ENCODE results near the gene GTPBP10.

GTPBP10 gene

DNA sequence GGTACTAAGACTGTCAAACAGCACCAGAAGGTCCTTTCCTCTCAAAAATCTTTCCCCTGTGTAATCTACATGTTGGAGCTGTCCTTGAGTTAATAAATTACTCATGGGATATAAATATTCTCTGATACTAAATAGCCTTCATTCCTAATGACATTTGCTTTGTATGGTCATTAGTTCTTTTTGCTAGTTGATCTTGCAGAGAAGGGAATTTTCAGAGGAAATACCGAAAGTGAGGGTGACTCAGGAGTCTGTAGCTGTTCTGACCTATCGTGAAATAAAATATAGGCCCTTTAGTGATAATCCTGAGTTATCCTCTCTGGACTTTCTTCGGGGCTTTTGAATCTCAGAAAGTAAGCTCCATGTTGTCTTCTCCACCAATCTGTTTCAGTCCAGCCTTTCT lies 37.3 kb downstream of the GTPBP10 start:
- no peak for DNase-seq

DNA sequence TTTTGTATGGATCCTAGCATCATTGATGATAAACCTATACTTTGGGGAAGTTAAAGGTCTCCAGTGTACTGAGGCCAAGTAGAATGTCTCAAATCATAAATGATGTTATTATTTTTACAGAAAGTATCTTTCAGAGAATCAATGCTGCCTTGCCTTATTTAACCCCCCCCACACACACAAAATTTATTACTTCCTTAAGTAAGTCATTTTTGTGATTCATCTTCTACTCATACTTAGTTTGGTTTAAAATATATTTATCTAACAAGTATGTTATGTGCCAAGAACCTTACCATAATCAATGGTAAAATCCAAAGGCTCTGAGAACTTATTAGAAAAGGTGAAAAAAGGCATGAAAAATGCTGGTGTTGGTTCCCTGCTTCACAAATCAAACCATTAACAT lies 37.9 kb downstream of the GTPBP10 start:
- DNase-seq, result no peak

DNA sequence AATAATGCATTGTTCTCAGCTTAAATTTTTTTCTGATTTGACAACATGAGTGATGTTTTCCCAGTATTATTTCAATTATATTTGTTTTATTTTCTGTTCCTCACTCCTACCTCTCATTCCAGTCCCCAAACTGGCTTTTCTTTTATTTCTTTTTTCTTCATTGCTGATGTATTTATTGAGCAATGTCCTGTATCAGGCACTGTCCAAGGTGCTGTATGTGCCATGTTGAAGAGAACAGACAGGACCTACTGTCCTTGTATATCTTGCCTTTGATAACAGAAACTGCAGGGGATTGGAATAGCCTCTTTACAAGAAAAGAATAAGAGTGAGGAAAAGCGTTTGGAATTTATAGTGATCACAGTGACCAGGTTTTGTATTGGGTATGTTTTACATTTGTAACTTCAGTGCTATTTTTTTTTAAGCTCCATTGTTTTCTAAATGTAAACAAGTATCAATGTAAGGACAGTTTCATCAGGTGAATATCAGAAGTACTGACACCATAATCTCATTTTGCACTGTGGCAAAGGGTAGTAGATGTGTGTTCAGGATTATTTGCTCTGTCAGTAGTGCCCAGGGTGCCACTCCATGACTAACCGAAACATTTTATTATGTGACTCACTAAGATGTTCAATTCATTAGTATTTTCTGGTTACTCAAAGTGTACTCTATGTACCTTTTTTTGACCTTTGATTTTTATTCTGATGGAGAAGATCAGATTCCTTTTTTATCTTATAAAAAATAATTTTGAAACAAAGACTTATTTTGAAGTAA lies 41.1 kb downstream of the GTPBP10 start:
- DNase-seq, result no peak

DNA sequence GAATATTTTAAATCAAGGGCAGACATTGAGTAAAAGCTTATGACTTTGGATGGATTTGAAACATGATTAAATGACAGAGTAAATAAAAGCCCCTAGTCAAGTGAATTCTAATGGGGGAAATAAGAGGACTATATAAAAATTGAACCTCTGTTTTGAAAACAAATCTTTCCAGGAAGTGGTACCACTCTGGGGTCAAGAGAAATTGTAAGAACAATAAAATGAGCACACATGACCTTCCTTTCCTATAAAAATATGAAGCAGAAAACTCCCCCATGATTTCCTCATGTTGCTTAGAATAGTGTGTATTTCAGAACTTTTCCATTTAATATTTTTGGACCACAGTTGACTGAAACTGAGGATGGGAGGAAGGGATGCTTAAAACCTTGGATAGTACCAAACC lies 44.4 kb downstream of the GTPBP10 start:
- DNase-seq, result no peak

DNA sequence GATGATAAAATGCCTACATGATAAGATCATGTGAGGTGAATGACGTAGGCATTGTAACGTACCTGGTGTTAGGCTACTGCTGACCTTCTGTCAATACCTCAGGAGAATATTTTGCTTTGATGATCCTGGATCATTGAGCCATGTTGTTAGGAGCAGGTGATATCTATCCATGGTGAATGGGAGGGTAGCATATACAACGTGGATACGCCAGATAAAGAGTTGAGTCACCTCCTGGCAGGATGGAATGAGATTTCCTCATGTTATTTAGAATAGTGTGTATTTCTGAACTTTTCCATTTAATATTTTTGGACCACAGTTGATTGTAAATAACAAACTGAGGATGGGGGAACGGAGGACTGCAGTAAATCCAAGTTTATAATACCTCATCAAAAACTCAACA lies 45.0 kb downstream of the GTPBP10 start:
- no peak for DNase-seq

DNA sequence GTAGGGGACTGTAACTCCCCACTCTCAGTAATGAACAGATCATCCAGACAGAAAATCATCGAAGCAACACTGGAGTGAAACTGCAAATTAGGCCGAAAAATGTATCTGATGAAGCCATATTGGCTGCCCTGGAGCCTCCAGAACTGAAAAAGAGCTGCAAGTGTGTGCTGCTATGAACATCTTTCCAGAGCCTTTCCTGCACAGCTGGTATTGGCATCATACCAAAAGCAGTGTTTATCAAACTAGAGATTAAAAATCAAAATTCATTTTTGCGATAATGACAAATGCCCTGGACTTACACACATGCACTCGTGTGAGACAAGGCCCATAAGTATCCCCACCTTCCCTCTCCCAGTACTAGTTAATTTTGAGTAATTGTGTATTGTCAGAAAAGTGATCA lies 49.9 kb downstream of the GTPBP10 start:
- no peak for DNase-seq

DNA sequence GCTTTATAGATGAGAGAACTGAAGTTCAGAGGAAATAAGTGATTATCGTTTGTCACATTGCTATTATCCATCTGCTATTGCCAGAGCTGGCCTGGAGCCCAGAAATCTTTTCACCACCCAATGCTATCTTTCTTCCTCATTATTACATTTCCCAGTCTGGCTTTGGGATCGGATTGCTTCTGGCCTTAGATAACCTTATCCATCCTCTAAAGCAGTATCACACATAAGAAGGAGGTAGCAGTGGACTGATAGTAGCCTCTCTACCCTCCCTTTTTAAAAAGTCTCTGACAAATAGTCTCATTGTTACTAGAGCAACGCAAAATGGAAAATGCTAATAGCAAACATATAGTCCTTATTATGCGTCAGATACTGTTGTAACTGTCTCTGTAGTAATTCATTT lies 55.5 kb downstream of the GTPBP10 start:
- DNase-seq, result no peak

DNA sequence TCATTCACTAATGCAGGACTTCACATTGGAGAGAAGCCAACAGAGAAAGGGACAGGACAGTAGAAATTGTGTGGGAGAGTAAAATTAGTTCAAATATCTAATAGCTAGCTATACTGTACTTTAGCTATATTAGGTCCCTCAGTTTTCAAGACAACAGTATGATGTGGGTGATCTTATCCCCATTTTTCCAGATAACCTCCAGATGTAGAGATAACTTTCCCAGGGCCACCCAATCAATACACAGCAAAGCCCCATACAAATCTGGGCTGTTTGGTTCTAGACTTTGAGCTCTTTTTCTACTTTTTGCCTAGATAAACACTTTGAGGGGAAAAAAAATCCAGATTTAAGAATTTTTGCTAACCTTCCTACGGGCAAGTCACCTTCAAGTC lies 56.3 kb downstream of the GTPBP10 start:
- no peak for DNase-seq

DNA sequence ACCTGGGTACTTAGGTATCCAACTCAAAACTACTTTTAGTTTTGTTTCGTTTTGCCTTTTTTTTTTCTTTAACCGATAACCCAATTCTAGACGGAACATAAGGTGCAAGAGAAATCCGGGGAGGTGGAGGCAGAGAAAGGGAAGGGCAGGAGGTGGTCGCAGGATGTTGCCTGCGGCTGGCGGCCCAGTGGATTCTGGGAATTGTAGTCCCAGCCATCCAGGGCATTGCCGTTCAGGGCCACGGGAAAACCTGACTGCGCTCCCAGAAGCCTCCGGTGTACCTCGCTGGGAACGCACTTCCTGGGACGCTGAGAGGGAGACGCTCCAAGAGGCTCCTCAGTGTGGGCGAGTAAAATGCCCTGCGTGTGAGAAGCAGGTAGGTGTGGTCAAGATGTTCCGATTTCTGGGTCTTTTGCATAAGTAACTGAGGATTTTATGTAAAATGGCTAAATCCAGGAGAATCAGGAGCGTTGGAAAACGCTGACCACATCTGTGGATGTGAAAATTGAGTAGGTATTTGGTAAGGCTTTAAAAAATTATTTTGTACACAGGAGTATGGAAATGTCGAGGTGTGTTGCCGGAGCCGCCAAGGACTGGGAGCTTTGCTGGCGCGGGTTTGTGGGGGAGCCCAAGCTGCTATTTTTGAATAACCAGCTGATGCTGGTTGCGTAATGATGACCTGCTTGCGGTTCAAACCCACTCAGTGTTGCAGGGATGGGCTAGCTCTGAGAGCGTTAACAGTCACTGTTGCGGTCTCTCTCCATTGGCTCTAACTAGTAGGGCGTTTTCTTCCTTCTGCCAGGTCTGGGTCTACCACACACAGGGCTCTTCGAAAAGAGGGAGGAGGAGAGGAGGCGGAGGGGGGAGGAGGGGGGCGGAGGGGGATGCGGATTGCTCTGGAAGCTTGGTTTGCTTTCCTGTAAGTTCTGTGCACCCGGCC lies 56.9 kb downstream of the GTPBP10 start, which contains the start of gene CLDN12:
Gene CLDN12, plus strand, starts transcription at position 288 of the 940 bp plus-strand sequence. CDS start 9,216 bp downstream, outside the sequence.
- DNase-seq, result peak; percentile 70 to 73

DNA sequence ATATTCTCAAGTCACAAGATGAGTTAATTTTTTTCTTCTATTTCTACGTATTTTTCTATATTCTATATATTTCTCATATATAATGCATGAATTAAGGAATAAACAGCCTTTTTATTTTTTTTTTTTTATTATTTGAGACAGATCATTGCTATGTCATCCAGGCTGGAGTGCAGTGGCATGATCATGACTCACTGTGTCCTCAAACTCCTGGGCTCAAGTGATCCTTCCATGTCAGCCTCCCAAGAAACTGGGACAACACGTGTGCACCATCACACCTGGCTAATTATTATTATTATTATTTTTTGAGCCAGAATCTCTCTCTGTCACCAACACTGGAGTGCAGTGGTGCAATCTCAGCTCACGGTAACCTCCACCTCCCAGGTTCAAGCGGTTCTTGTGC lies 58.3 kb downstream of the GTPBP10 start:
- no peak for DNase-seq

DNA sequence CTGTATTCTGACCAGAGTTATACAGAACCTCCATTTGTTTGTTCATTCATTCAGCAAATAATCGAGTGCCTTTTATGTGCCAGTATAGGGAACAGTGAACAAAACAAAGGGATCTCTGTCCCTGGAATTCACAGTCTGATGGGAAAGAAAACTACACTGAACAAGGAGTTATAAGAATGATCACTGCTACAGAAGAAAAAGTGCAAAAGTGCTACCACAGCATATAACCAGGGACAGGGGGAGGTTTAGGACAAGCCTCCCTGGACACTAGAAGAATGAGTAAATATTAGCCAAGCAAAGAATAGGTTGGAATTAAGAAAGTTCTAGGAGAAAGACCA lies 60.9 kb downstream of the GTPBP10 start:
- no peak for DNase-seq

DNA sequence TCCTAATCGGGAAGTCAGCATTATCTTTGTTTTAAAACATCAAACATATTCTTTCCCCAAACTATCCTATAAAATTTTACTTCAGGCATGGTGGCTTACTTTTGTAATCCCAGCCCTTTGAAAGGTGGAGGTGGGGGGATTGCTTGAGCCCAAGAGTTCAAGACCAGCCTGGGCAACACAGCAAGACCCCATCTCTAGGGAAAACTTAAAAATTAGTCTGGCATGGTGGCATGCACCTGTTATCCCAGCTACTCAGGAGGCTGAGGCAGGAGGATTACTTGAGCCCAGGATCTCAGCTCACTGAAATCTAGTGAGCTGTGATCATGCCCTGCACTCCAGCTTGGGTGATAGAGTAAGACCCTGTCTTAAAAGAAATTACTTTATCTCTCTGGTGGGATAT lies 61.6 kb downstream of the GTPBP10 start:
- no peak for DNase-seq

DNA sequence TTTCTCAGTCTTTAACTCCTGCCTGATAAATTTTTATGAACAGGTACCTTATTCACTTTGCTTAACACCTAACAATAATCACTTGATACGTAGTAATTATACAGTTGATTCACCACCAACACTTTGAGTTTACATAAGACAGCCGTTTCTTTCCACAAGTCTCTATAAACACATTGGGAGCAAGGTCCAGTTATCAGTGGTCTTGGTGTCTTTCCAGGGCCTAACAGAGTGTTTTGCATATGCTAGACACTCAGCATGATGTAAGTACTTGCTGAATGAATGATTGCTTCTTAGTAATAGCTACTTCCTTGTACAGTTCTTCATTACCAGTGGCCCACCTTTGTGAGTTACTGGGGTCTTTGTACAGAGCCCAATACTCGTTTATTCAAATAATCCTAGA lies 63.2 kb downstream of the GTPBP10 start:
- no peak for DNase-seq

DNA sequence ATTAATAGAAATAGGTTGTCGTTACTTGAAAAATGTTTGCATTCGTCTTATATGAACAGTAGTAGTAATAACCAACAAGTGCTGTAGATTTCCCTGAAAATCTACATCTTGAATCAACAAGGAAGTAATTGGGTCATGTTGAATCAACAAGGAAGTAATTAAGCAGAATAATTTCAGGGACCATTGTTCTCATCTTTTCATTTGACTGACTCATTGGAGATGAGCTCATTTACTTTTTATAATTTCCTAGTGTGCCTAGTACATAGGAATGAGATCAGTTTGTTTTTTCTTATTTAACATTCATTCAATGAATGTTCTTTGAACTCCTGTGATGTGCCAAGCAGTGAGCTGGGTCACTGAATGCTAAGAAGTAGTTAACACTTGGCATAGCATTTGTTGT lies 65.0 kb downstream of the GTPBP10 start:
- DNase-seq, result no peak

DNA sequence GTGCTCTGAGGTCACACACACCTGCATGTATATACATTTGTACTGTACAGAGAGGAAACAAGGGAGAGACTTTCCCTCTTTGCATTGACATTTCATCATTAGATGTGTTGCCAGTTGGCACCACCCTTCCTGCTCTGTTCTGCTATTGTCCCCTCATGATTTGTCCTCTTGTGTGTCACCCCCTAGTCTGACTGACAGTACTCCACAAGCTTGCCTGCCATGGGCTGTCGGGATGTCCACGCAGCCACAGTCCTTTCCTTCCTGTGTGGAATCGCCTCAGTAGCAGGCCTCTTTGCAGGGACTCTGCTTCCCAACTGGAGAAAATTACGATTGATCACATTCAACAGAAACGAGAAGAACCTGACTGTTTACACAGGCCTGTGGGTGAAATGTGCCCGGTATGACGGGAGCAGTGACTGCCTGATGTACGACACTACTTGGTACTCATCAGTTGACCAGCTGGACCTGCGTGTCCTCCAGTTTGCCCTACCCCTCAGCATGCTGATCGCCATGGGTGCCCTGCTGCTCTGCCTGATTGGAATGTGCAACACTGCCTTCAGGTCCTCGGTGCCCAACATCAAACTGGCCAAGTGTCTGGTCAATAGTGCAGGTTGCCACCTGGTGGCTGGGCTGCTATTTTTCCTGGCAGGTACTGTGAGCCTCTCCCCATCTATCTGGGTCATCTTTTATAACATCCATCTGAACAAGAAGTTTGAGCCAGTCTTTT lies 66.1 kb downstream of the GTPBP10 start:
- peak in 1 of 2 donors; percentile 28 for DNase-seq

DNA sequence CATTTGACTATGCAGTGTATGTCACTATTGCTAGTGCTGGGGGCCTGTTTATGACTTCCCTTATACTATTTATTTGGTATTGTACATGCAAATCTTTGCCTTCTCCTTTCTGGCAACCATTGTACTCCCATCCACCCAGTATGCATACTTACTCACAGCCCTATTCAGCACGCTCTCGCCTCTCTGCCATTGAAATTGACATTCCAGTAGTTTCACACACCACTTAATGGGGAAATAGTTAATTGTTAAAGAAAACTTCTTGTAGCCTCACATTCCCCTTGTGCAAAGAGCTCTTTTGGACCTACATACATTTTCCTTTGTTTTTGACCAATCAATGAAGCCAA lies 66.6 kb downstream of the GTPBP10 start:
- no peak for DNase-seq

DNA sequence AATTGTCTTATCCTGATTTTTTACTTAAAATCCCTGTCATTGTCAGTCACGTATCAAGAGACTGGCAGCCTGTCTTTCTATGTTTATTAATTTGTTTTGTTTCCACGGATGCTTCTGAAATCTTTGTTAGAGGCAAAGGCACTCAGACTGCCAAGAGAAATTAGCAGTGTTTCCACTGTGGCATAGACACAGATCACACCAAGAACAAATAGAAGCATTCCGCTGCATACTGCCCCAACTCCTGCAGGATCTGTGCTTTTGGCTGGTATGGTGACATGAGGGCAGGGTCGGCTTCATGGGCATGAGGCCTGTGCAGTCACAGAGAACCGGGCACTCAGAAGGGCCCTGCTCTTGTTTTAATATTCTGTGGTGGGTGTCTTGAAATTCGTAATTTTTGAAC lies 75.1 kb downstream of the GTPBP10 start:
- DNase-seq, result no peak

DNA sequence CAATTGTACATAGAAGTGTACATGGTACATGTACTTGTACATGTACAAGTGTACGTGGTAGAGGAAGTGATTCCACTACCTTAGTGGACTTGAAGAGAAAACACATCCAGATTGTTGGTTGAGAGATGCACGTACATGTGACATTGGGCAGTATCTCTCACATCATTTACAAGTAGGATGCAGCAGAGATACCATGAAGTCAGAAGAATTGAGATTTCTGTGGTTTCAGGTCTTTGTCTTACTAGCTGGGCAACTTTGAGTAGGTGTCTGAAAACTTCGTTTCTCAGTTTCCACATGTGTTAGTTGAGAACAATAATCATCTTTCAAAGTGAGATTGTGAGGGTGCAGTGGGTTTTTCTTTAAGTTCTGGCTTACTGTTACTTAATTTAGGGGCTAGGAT lies 78.2 kb downstream of the GTPBP10 start:
- DNase-seq, result no peak

DNA sequence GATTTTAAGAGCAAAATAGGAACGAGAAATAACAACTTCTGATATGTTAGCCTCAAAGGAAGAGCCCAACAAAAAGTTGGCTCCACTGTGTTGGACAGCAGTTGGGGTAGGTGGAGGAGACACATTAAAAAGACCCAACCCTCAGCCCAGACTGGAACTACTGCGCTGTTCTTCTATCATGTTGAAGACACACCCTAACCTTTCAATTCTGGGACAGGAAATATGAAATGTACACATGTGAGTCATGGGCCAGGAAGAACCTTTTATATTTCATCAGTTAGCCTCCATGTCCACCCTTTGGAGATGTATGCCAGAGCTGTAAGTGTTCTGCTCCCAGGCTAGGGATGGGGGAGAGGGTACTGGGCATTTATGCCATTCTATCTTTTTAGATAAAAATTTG lies 78.9 kb downstream of the GTPBP10 start:
- no peak for DNase-seq

DNA sequence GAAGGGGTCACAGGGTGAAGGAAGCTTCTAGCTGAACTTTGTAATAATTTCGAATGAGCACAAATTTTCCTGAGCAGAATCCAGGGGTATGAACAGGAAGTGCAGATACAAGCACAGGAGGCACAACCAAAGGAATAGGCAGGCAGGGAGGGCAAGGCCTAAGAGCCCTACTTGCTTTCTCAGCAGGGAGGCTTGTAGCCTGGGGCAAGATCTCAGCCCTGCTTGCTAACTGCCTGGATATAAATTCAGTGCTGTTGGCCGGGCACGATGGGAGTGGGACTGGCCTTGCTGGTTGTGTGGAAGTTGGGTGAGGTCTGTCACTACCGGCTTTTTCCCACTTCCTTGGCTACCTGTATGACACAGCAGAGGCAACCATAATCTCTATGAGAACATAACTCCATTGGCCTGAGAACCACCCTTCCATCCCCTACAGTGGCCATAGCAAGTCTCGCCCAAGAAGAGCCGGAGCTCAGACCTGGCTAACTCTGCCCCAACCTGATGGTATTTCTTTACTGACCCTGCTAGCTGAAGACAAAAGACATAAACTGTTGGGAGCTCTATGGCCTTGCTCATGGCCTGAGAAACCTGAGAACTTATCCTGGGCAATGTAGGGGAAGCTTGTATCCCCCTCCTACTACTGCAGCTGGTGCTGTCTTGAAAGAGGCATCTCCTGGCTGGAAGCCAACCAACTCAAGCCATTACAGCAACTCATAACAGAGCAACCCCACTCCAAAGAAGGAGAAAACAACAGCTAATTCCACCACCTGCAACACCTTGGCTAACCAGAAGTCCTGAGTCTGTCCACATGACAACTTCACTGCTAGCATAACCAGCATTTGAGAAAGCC lies 84.3 kb downstream of the GTPBP10 start:
- no peak for DNase-seq

DNA sequence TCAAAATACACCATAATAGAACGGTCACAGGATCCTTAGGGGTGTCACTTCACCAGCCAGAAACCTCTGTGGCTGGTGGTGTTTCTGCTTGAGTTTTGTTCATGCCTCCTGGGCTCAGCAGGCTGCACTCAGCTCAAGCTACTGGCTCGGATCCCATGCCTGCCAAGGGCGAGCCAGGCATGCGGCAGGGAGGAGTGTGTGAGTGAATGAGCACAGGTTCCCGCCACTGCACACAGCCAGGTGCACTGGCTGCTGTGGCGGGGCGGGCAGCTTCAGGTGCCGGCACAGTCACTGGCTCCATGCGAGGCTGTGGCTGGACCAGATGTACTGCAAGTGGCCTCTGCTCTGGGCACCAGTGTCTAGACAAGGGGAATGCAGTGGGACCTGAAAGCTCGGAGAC lies 86.2 kb downstream of the GTPBP10 start:
- no peak for DNase-seq

DNA sequence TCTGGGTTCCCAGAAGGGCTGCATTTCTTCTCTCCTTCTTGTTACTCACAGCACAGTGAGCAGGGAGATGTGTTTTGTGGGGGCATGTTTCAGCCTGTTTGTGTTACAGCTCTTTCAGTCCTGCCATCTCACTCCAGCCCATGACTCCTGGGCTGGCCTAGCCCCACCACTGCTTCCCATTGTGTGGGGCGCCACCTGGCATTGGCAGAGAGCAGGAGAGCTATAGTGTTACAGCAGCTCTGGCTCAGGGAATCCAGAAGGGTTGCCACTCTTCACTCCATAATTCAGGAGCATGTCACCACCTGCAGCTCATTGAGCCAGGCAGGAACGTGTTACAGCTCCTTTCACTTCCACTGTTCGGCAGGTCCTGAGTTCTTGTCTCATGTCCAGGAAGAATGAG lies 86.7 kb downstream of the GTPBP10 start:
- no peak for DNase-seq

Measured in stimulated activated CD4-positive, alpha-beta T cell treated with anti-CD3 and anti-CD28 coated beads, Interleukin-2, amount 100 ng/mL, for 24 hours (primary cell).